CD4-positive, alpha-beta T cell (primary cell): ENCODE results near the gene RBM19. TPM values are rescaled to one million over a fixed set of nuclear protein-coding genes. Genes with fewer than 3 reads are reported as not detected.

Source experiments
- ATAC-seq: fragments of 200-7000 bp; cut with Tn5 transposase; one replicate; pipeline ENCODE4 v1.10.0; 2022; ENCODE audit warnings: mild to moderate bottlenecking; ENCODE audit not compliant: poor library complexity
- CTCF ChIA-PET: fragments of 350-600 bp; sonication (Branson Sonifier 250); formaldehyde crosslinking; loops from one replicate; lab custom pipeline; 2021; ENCODE audit warnings: antibody characterized with exemption, inconsistent platforms; lab: Charles Lee
- POLR2A ChIA-PET: fragments of 350-600 bp; sonication (Branson Sonifier 250); formaldehyde crosslinking; loops from one replicate; lab custom pipeline; 2021; ENCODE audit warnings: antibody characterized with exemption, inconsistent platforms; lab: Charles Lee
- DNase-seq, 14 experiments: peaks; one replicate each; pipeline ENCODE4 v3.0.0-alpha.2; 2013 to 2020; ENCODE audit warnings: mixed read lengths in 2 of 14
- H3K27ac ChIP-seq, 2 donors: one replicate each; pipeline versions ENCODE4 v1.5.1 to v1.7.0; 2013; ENCODE audit warnings: low read length in 2 of 2, low read depth in 1 of 2, mild to moderate bottlenecking in 1 of 2
- H3K27me3 ChIP-seq, 2 experiments: 1 replicate in 1 of 2; 2 replicates in 1 of 2; pipeline versions ENCODE4 v1.6.1 to v1.7.0; 2013; ENCODE audit warnings: low read length in 2 of 2, control low read depth in 1 of 2, mild to moderate bottlenecking in 1 of 2, moderate library complexity in 1 of 2; ENCODE audit not compliant: insufficient read depth in 2 of 2, control insufficient read depth in 1 of 2
- H3K36me3 ChIP-seq: one replicate; pipeline ENCODE4 v1.6.1; 2013; ENCODE audit warnings: low read length, control low read depth; ENCODE audit not compliant: insufficient read depth
- H3K4me1 ChIP-seq: one replicate; pipeline ENCODE4 v1.6.1; 2013; ENCODE audit warnings: low read length, control low read depth; ENCODE audit not compliant: insufficient read depth
- H3K4me3 ChIP-seq: one replicate; pipeline ENCODE4 v1.5.1; 2013; ENCODE audit warnings: mild to moderate bottlenecking, low read length, moderate library complexity
- H3K9me3 ChIP-seq, 2 experiments: 1 replicate in 1 of 2; 2 replicates in 1 of 2; pipeline versions ENCODE4 v1.6.1 to v1.7.0; 2013; ENCODE audit warnings: low read length in 2 of 2, mild to moderate bottlenecking in 2 of 2, control low read depth in 1 of 2, moderate library complexity in 1 of 2; ENCODE audit not compliant: control insufficient read depth in 1 of 2, insufficient read depth in 1 of 2
- H3K27ac Mint-ChIP-seq: one replicate; pipeline ENCODE4 v1.8.0; 2020; ENCODE audit warnings: mixed read lengths
- H3K27me3 Mint-ChIP-seq: one replicate; pipeline ENCODE4 v1.8.0; 2021; ENCODE audit warnings: mixed read lengths
- H3K36me3 Mint-ChIP-seq: one replicate; pipeline ENCODE4 v1.8.0; 2021; ENCODE audit warnings: low read depth, mixed read lengths
- H3K4me1 Mint-ChIP-seq: one replicate; pipeline ENCODE4 v1.8.0; 2021; ENCODE audit warnings: low read depth, mixed read lengths
- H3K4me3 Mint-ChIP-seq: one replicate; pipeline ENCODE4 v1.8.0; 2020; ENCODE audit warnings: mild to moderate bottlenecking, mixed read lengths
- H3K9me3 Mint-ChIP-seq: one replicate; pipeline ENCODE4 v1.8.0; 2020; ENCODE audit warnings: mixed read lengths
- intact Hi-C, 2 experiments: fragments of 100-400 bp; cut with DNase I in 1 of 2; cut with micrococcal nuclease in 1 of 2; formaldehyde crosslinking; loops; one replicate each; pipeline versions ENCODE4 v1.15.1 to v1.9.0; 2023 to 2025; cut with DNase I, micrococcal nuclease
- total RNA-seq, 174 experiments: library from RNA in 2 of 174; stranded (reverse) in 2 of 174; gene quantifications; one replicate each; pipeline ENCODE4 v1.2.3 and lab custom pipeline; 2021 to 2026
- TF ChIP-seq, protein P1 (sequence below): fragments of 200-600 bp; IDR thresholded peaks from one replicate; pipeline ENCODE4 v1.8.0; 2022; ENCODE audit warnings: antibody characterized with exemption, mild to moderate bottlenecking

Gene RBM19
- total RNA-seq, 2 experiments from 2014 or later = 57.1 to 58.5 TPM

DNA sequence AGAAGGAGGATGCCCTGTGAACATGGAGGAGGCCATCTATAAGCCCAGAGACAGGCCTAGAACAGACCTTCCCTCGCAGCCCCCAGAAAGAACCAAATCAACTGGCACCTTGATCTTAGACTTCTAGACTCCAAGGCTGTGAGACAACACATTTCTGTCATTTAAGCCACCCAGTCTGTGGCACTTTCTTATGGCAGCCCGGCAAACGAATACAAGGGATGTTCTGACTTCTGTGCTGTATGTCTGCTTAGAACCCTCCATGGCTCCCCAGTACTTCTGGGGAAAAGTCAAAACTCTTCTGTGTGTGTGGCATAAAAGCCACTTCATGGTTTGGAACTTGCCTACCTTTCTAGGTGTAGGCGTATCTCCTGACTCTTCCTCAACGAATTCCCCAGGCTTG, 42.9 kb downstream of the RBM19 start:
- H3K27ac Mint-ChIP-seq = no peak overlapping the region
- no peaks in the 10 kb centered on the region for H3K4me1 ChIP-seq
- H3K27ac ChIP-seq = no peak overlapping the region
- intact Hi-C loops = no loop called here
- no peaks in the 10 kb centered on the region for H3K27me3 Mint-ChIP-seq
- DNase-seq (no peak), ATAC-seq (no peak)
- TF ChIP-seq, protein P1, sequence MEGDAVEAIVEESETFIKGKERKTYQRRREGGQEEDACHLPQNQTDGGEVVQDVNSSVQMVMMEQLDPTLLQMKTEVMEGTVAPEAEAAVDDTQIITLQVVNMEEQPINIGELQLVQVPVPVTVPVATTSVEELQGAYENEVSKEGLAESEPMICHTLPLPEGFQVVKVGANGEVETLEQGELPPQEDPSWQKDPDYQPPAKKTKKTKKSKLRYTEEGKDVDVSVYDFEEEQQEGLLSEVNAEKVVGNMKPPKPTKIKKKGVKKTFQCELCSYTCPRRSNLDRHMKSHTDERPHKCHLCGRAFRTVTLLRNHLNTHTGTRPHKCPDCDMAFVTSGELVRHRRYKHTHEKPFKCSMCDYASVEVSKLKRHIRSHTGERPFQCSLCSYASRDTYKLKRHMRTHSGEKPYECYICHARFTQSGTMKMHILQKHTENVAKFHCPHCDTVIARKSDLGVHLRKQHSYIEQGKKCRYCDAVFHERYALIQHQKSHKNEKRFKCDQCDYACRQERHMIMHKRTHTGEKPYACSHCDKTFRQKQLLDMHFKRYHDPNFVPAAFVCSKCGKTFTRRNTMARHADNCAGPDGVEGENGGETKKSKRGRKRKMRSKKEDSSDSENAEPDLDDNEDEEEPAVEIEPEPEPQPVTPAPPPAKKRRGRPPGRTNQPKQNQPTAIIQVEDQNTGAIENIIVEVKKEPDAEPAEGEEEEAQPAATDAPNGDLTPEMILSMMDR = no peak
- ChIA-PET CTCF (no interaction called here), POLR2A (no interaction called here)
- no peak overlapping the region for H3K4me3 Mint-ChIP-seq
- no peaks in the 10 kb centered on the region for H3K9me3 Mint-ChIP-seq
- H3K36me3 Mint-ChIP-seq = peaks cover 93% of the 10 kb centered on the region
- no peaks in the 10 kb centered on the region for H3K4me1 Mint-ChIP-seq
- H3K36me3 ChIP-seq = peaks cover 60% of the 10 kb centered on the region
- no peak overlapping the region for H3K4me3 ChIP-seq
- no peaks in the 10 kb centered on the region for H3K27me3 ChIP-seq
- H3K9me3 ChIP-seq = no peaks in the 10 kb centered on the region

DNA sequence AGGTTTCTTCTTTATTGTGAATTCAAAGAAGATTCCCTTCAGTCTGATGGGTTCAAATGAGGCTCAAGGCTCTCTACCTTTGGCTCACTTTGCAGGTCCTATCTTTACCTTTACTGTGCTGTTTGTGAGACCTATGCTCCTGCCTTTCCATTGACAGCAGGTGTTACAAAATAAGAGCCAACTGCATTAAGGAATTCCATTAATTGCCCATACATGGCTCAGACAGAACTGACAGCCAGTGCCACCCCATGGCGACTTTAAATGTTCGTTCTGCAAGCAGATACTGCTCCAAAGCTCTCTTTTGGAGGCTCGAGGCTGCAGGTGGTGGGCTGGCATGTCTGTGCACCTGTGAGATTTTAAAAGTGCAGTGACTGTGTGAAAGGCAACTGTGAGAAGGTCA, 44.7 kb downstream of the RBM19 start:
- H3K4me1 Mint-ChIP-seq = no peaks in the 10 kb centered on the region
- TF ChIP-seq, protein P1 = no peak
- ATAC-seq (no peak), DNase-seq (no peak)
- no peak overlapping the region for H3K27ac Mint-ChIP-seq
- Histone ChIP-seq H3K4me1 (no peaks in the 10 kb centered on the region), H3K9me3 (no peaks in the 10 kb centered on the region), H3K4me3 (no peak overlapping the region), H3K27me3 (no peaks in the 10 kb centered on the region), H3K27ac (no peak overlapping the region), H3K36me3 (peaks cover 63% of the 10 kb centered on the region)
- POLR2A ChIA-PET = no interaction called here
- peaks cover 95% of the 10 kb centered on the region for H3K36me3 Mint-ChIP-seq
- H3K4me3 Mint-ChIP-seq = no peak overlapping the region
- CTCF ChIA-PET = no interaction called here
- intact Hi-C loops = no loop called here
- no peaks in the 10 kb centered on the region for H3K9me3 Mint-ChIP-seq
- H3K27me3 Mint-ChIP-seq = no peaks in the 10 kb centered on the region

DNA sequence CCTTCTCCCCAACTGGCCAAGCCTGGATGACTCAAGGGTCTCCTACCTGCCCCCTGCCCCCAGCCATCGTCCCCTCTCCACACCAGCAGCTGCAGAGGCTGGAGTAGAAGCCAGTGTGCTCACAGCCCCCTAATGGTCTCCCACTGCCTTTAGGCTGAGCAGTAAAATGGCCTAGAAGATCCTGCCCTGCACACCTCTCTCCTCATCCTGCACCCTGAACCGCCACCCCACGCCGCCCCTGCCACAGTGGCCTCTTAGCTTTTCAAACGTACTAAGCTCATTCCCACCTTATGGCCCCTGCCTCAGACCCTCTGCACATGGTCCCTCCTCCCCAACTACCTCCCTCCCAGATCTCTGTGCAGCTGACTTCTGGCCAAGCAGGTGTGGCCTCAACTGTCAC, 46.3 kb downstream of the RBM19 start:
- Mint-ChIP-seq H3K4me3 (no peak overlapping the region), H3K9me3 (no peaks in the 10 kb centered on the region), H3K4me1 (no peaks in the 10 kb centered on the region), H3K27ac (no peak overlapping the region), H3K27me3 (no peaks in the 10 kb centered on the region), H3K36me3 (peaks cover 94% of the 10 kb centered on the region)
- ATAC-seq = no peak
- no peaks in the 10 kb centered on the region for H3K9me3 ChIP-seq
- ChIA-PET CTCF (interaction anchor here (0.6 kb wide), 1 partner anchor 1734 kb away, joined by 3 read pairs; no protein-coding TSS in a partner anchor), POLR2A (no interaction called here)
- intact Hi-C loops = no loop called here
- H3K27ac ChIP-seq = no peak overlapping the region
- no peaks in the 10 kb centered on the region for H3K27me3 ChIP-seq
- no peaks in the 10 kb centered on the region for H3K4me1 ChIP-seq
- H3K36me3 ChIP-seq = peaks cover 60% of the 10 kb centered on the region
- DNase-seq = no peak
- H3K4me3 ChIP-seq = no peak overlapping the region
- TF ChIP-seq, protein P1 = no peak
